Fibroblast of lung (primary cell): ENCODE results near the gene AMDHD2. TPM values are rescaled to one million over a fixed set of nuclear protein-coding genes. Genes with fewer than 3 reads are reported as not detected.

Experiments used
- DNase-seq, 2 donors: peaks; one replicate each; pipeline versions ENCODE4 v3.0.0 to v3.0.0-alpha.2; 2010; ENCODE audit warnings: low read depth in 2 of 2
- H2AFZ ChIP-seq: 2 replicates; pipeline ENCODE4 v1.5.1; 2012; ENCODE audit warnings: low read length, control low read depth, inconsistent platforms
- H3K27ac ChIP-seq: 2 replicates; pipeline ENCODE4 v1.5.1; 2011; ENCODE audit warnings: low read length, control low read depth; ENCODE audit not compliant: insufficient read depth
- H3K27me3 ChIP-seq: 2 replicates; pipeline ENCODE4 v1.5.1; 2011; ENCODE audit warnings: mild to moderate bottlenecking, low read length; ENCODE audit not compliant: control insufficient read depth, insufficient read depth
- H3K36me3 ChIP-seq: 2 replicates; pipeline ENCODE4 v1.5.1; 2011; ENCODE audit warnings: low read length; ENCODE audit not compliant: control insufficient read depth, insufficient read depth
- H3K4me1 ChIP-seq: 2 replicates; pipeline ENCODE4 v1.5.1; 2011; ENCODE audit warnings: low read length; ENCODE audit not compliant: control insufficient read depth, insufficient read depth; ENCODE audit errors: extremely low read depth
- H3K4me2 ChIP-seq: 2 replicates; pipeline ENCODE4 v1.5.1; 2011; ENCODE audit warnings: low read length, control low read depth; ENCODE audit not compliant: insufficient read depth; ENCODE audit errors: extremely low read depth
- H3K4me3 ChIP-seq, 4 experiments: fragments of 200-600 bp in 1 of 4; sonication (generic) in 1 of 4; replicated peaks in 1 of 4; 2 replicates each; pipeline ENCODE4 v1.5.1; 2011 to 2016; ENCODE audit warnings: low read length in 4 of 4, low read depth in 3 of 4, mild to moderate bottlenecking in 3 of 4, control low read depth in 2 of 4, inconsistent platforms in 1 of 4, mixed read lengths in 1 of 4; ENCODE audit not compliant: insufficient read depth in 1 of 4; ENCODE audit errors: control extremely low read depth in 1 of 4
- H3K79me2 ChIP-seq: 2 replicates; pipeline ENCODE4 v1.5.1; 2012; ENCODE audit warnings: mild to moderate bottlenecking, low read length, inconsistent platforms; ENCODE audit not compliant: control insufficient read depth, insufficient read depth
- H3K9ac ChIP-seq: 2 replicates; pipeline ENCODE4 v1.5.1; 2011; ENCODE audit warnings: mild to moderate bottlenecking, low read length, control low read depth; ENCODE audit not compliant: insufficient read depth
- H3K9me3 ChIP-seq: 2 replicates; pipeline ENCODE4 v1.5.1; 2012; ENCODE audit warnings: low read depth, low read length; ENCODE audit not compliant: control insufficient read depth, insufficient read depth
- H4K20me1 ChIP-seq: 2 replicates; pipeline ENCODE4 v1.5.1; 2011; ENCODE audit warnings: low read length; ENCODE audit not compliant: control insufficient read depth, insufficient read depth; ENCODE audit errors: extremely low read depth
- EZH2 ChIP-seq: IDR thresholded peaks from 2 replicates; pipeline ENCODE4 v1.5.1; 2012; ENCODE audit warnings: low read length, control low read depth, mild to moderate bottlenecking; ENCODE audit errors: missing control alignments
- polyA plus RNA-seq, 2 donors: library from polyadenylated mRNA; depleted of rRNA in 1 of 2; stranded (reverse) in 1 of 2; unstranded in 1 of 2; fragments of >200 nt; gene quantifications; 2 replicates each; pipeline ENCODE4 v1.2.1, GENCODE V29; 2011 to 2012; ENCODE audit warnings: missing spikeins in 1 of 2
- total RNA-seq: library from RNA; depleted of rRNA; stranded (reverse); fragments of >200 nt; gene quantifications from 2 replicates; pipeline ENCODE4 v1.2.1, GENCODE V29; 2014
- TF ChIP-seq, protein P1 (sequence below), 2 donors: IDR thresholded peaks in 1 of 2; conservative IDR thresholded peaks in 1 of 2; 1 replicate in 1 of 2; 2 replicates in 1 of 2; pipeline ENCODE4 v1.5.1; 2011 to 2012; ENCODE audit warnings: low read length in 2 of 2, control low read depth in 1 of 2, inconsistent platforms in 1 of 2, low read depth in 1 of 2, mild to moderate bottlenecking in 1 of 2

Gene AMDHD2
- total and polyA plus RNA-seq, 2 donors (not counting 1 experiment from before 2014, with no cell fraction given): 10.8 to 37.2 TPM

DNA sequence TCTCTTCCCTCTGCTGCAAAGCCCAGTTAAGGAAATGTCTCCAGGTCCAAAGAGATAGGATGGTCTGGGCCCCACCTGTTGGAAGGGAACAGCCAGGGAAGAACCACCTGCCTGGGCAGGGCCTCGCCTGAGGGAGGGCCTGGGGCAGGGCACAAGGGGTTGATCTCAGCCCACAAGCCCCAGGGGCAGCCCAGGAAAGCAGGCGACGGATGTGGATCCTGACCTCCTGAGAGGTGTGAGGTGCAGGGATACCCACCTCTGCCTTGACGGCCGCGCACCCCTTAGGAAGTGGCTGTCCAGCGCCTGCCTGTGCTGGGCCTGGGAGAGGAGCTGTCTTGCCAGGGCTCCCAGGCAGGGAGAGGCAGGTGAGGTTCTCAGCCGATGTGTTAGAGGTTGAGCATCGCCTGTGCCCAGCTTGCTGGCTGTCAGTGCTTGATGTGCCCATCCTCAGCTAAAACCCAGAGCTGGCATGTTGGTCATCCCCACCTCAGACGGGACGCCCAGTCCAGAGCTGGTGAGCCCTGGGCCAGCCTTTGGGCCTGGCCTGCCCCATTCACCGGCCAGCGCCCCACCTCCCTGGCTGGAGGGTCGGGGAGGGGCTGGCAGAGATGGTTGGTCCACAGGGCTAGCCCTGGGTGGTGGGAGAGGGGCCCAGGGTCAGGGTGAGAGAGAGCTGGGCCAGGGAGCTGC is 10.6 kb downstream of the AMDHD2 start:
- DNase-seq: no peak
- peaks cover 29% of the 10 kb centered on the region for H3K36me3 ChIP-seq
- no peak overlapping the region for H3K4me2 ChIP-seq
- no peak overlapping the region for H3K4me3 ChIP-seq
- no peak overlapping the region for H3K9ac ChIP-seq
- H4K20me1 ChIP-seq: no peaks in the 10 kb centered on the region
- H2AFZ ChIP-seq: no peak overlapping the region
- no peaks in the 10 kb centered on the region for H3K27me3 ChIP-seq
- H3K4me1 ChIP-seq: peaks cover 8% of the 10 kb centered on the region
- no peaks in the 10 kb centered on the region for H3K9me3 ChIP-seq
- TF ChIP-seq, protein P1, sequence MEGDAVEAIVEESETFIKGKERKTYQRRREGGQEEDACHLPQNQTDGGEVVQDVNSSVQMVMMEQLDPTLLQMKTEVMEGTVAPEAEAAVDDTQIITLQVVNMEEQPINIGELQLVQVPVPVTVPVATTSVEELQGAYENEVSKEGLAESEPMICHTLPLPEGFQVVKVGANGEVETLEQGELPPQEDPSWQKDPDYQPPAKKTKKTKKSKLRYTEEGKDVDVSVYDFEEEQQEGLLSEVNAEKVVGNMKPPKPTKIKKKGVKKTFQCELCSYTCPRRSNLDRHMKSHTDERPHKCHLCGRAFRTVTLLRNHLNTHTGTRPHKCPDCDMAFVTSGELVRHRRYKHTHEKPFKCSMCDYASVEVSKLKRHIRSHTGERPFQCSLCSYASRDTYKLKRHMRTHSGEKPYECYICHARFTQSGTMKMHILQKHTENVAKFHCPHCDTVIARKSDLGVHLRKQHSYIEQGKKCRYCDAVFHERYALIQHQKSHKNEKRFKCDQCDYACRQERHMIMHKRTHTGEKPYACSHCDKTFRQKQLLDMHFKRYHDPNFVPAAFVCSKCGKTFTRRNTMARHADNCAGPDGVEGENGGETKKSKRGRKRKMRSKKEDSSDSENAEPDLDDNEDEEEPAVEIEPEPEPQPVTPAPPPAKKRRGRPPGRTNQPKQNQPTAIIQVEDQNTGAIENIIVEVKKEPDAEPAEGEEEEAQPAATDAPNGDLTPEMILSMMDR (conservative IDR thresholded peaks at IDR 0.05 in 1 of 2, IDR thresholded peaks at IDR 0.05 in 1 of 2; ENCODE audit: low read depth in 1 of 2, low read length in 2 of 2): no peak
- no peak for TF ChIP-seq EZH2
- no peaks in the 10 kb centered on the region for H3K79me2 ChIP-seq
- peak overlapping the region; percentile 77 for H3K27ac ChIP-seq

DNA sequence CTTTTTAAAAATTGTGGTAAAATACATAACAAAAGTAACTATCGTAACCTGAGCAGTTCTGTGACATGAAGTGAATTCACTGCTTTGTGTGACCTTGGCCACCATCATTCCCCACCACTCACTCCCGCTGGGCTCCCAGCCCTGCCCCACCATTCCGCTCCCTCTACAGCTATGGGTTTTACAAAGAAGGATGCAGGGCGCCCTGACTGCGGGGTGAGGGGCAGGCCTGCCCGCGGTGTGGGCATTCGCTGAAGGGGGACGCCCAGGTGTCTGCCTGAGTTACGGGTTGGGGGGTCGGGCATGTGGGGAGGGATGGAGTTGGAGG is 11.2 kb downstream of the AMDHD2 start, which contains the start of gene CEMP1:
Gene CEMP1 (minus strand): TSS at position 38 of the 325 bp plus-strand sequence. CDS start 335 bp downstream, outside the sequence.
- H3K9ac ChIP-seq: peak within 1 kb of the TSS; percentile 75
- H3K4me3 ChIP-seq: peak within 1 kb of the TSS; percentile 58 to 66 (median 61)
- no peak for DNase-seq
- peaks cover 25% of the 10 kb centered on the region for H3K36me3 ChIP-seq
- no peak within 1 kb of the TSS for H2AFZ ChIP-seq
- TF ChIP-seq, protein P1 (conservative IDR thresholded peaks at IDR 0.05 in 1 of 2, IDR thresholded peaks at IDR 0.05 in 1 of 2; ENCODE audit: low read depth in 1 of 2, low read length in 2 of 2): no peak
- no peak for TF ChIP-seq EZH2
- H3K79me2 ChIP-seq: no peaks in the 10 kb centered on the region
- H3K9me3 ChIP-seq: no peaks in the 10 kb centered on the region
- no peaks in the 10 kb centered on the region for H4K20me1 ChIP-seq
- no peaks in the 10 kb centered on the region for H3K27me3 ChIP-seq
- H3K4me1 ChIP-seq: peaks cover 14% of the 10 kb centered on the region
- H3K27ac ChIP-seq: peak within 1 kb of the TSS; percentile 88
- H3K4me2 ChIP-seq: peak within 1 kb of the TSS; percentile 100

DNA sequence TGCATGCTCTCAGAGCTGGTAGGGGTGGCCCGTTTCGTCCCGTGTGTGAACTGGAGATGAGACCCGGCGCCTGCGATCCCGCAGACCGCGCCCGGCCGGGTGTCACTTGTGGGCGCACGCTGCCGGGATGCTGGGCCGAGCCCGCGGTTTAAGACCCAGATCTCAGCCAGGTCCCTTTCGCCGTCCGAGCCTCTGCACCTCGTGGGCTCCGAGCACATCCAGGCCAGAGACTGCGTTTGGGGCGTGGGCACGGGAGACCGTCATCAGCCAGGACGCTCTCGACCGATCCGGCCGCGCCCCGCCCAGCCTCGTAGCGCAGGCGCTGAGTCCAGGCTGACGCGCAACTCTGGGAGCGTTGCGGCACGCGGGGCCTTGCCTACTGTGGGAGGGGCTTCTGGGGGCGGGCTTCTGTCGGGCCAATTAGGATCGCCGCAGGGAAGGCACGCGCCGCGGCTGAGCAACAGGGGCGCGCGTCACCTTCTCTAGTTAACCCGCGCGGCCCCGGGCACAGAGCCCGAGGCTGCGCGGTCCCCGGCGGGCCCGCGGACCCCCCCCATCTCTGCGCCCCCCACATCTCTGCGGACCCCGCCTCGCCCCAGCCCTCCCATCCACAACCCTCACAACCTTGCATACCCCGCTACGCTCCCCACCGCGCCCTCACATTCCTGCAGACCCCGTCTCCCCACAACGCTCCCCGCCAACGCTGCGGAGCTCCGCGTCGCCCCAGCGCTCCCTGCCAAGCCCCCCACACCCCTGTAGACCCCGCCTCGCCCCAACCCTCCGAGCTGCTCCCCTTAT is 11.7 kb downstream of the AMDHD2 start:
- Histone ChIP-seq H3K9me3 (no peaks in the 10 kb centered on the region), H3K36me3 (peaks cover 24% of the 10 kb centered on the region), H3K27ac (peak overlapping the region; percentile 88), H3K27me3 (no peaks in the 10 kb centered on the region), H3K79me2 (no peaks in the 10 kb centered on the region), H4K20me1 (no peaks in the 10 kb centered on the region), H3K4me2 (peak overlapping the region; percentile 100), H3K9ac (peak overlapping the region; percentile 75), H3K4me3 (peak overlapping the region; percentile 58 to 66 (median 61)), H3K4me1 (peaks cover 15% of the 10 kb centered on the region), H2AFZ (no peak overlapping the region)
- peak; percentile 95 to 96 for DNase-seq
- TF ChIP-seq, protein P1 (conservative IDR thresholded peaks at IDR 0.05 in 1 of 2, IDR thresholded peaks at IDR 0.05 in 1 of 2; ENCODE audit: low read depth in 1 of 2, low read length in 2 of 2): no peak
- no peak for TF ChIP-seq EZH2
